CD4-positive, alpha-beta T cell treated with Interleukin-10 for 1 hour (primary cell): Measurements from ENCODE around the gene KCNQ1.

Experiments
- DNase-seq: peaks from one replicate; pipeline ENCODE4 v3.0.0-alpha.2; 2020

Gene KCNQ1

GRCh38 chr11:2820976-2821375 is 376.2 kb downstream of the KCNQ1 start:
- DNase-seq = no peak

- no peak for DNase-seq
Measured at GRCh38 chr11:2821891-2822290, 377.1 kb downstream of the KCNQ1 start.

GRCh38 chr11:2824851-2825250 is 380.0 kb downstream of the KCNQ1 start:
- DNase-seq = no peak

- no peak for DNase-seq
Measured at GRCh38 chr11:2825261-2825888, 380.6 kb downstream of the KCNQ1 start.

- no peak for DNase-seq
Measured at GRCh38 chr11:2825889-2826678, 381.3 kb downstream of the KCNQ1 start.

- no peak for DNase-seq
Measured at GRCh38 chr11:2826679-2827056, 381.9 kb downstream of the KCNQ1 start.

GRCh38 chr11:2827256-2827655 is 382.4 kb downstream of the KCNQ1 start:
- DNase-seq = no peak

GRCh38 chr11:2827792-2828191 is 383.0 kb downstream of the KCNQ1 start:
- no peak for DNase-seq

GRCh38 chr11:2828585-2829330 is 383.9 kb downstream of the KCNQ1 start:
- DNase-seq = no peak

GRCh38 chr11:2830030-2830812 is 385.4 kb downstream of the KCNQ1 start:
- DNase-seq = no peak

GRCh38 chr11:2830886-2831285 is 386.1 kb downstream of the KCNQ1 start:
- DNase-seq = no peak

- no peak for DNase-seq
Measured at GRCh38 chr11:2831781-2832532, 387.1 kb downstream of the KCNQ1 start.

GRCh38 chr11:2832533-2833020 is 387.8 kb downstream of the KCNQ1 start:
- DNase-seq = no peak

GRCh38 chr11:2833051-2833715 is 388.4 kb downstream of the KCNQ1 start:
- no peak for DNase-seq

- no peak for DNase-seq
Measured at GRCh38 chr11:2833716-2834502, 389.1 kb downstream of the KCNQ1 start.

GRCh38 chr11:2834503-2835273 is 389.9 kb downstream of the KCNQ1 start:
- no peak for DNase-seq

GRCh38 chr11:2835296-2835695 is 390.5 kb downstream of the KCNQ1 start:
- no peak for DNase-seq

GRCh38 chr11:2835751-2836150 is 390.9 kb downstream of the KCNQ1 start:
- DNase-seq = no peak

GRCh38 chr11:2836315-2837095 is 391.7 kb downstream of the KCNQ1 start:
- no peak for DNase-seq
